SK-N-SH treated with all-trans-retinoic acid at 6 μM for 48 hours (cell line): ENCODE data around the gene GMEB2.

Experiments used
- ATAC-seq: fragments of 200-7000 bp; cut with Tn5 transposase; 3 replicates; pipeline ENCODE4 v1.9.1; 2020; ENCODE audit warnings: mild to moderate bottlenecking, moderate library complexity
- ARNTL ChIP-seq: fragments of 450-650 bp; formaldehyde crosslinking; IDR thresholded peaks from 2 replicates; pipeline ENCODE4 v1.5.0; 2020; ENCODE audit warnings: low read depth, mild to moderate bottlenecking, moderate library complexity, borderline replicate concordance
- CREB5 ChIP-seq: fragments of 250-450 bp; sonication (Bioruptor Pico); IDR thresholded peaks from 2 replicates; pipeline ENCODE4 v1.5.1; 2020; ENCODE audit warnings: low read depth, mild to moderate bottlenecking, moderate library complexity
- CSDC2 ChIP-seq: fragments of 250-450 bp; sonication (Bioruptor Pico); IDR thresholded peaks from 2 replicates; pipeline ENCODE4 v1.5.0; 2020; ENCODE audit warnings: mild to moderate bottlenecking, moderate library complexity
- CSRNP3 ChIP-seq: fragments of 250-450 bp; sonication (Bioruptor Pico); IDR thresholded peaks from 2 replicates; pipeline ENCODE4 v1.5.1; 2021; ENCODE audit warnings: mild to moderate bottlenecking, moderate library complexity
- ESRRG ChIP-seq: fragments of 250-450 bp; sonication (Bioruptor Pico); IDR thresholded peaks from 2 replicates; pipeline ENCODE4 v1.6.1; 2021; ENCODE audit warnings: mild to moderate bottlenecking
- ISL1 ChIP-seq: fragments of 250-450 bp; sonication (Bioruptor Pico); IDR thresholded peaks from 2 replicates; pipeline ENCODE4 v2.1.2; 2022; ENCODE audit warnings: mild to moderate bottlenecking, moderate library complexity
- PATZ1 ChIP-seq: fragments of 250-450 bp; sonication (Bioruptor Pico); IDR thresholded peaks from 2 replicates; pipeline ENCODE4 v1.8.0; 2020; ENCODE audit warnings: mild to moderate bottlenecking, moderate library complexity, borderline replicate concordance
- POU6F1 ChIP-seq: fragments of 250-450 bp; sonication (Bioruptor Pico); IDR thresholded peaks from 2 replicates; pipeline ENCODE4 v1.8.0; 2021; ENCODE audit warnings: low read depth, mild to moderate bottlenecking, moderate library complexity, borderline replicate concordance
- RARB ChIP-seq: fragments of 250-450 bp; sonication (Bioruptor Pico); IDR thresholded peaks from 2 replicates; pipeline ENCODE4 v1.8.0; 2021; ENCODE audit warnings: mild to moderate bottlenecking, moderate library complexity
- SNAI2 ChIP-seq: fragments of 250-450 bp; sonication (Bioruptor Pico); IDR thresholded peaks from 2 replicates; pipeline ENCODE4 v1.5.0; 2020; ENCODE audit warnings: mild to moderate bottlenecking, moderate library complexity
- TCF4 ChIP-seq: fragments of 250-450 bp; sonication (Bioruptor Pico); IDR thresholded peaks from 2 replicates; pipeline ENCODE4 v1.8.0; 2021; ENCODE audit warnings: mild to moderate bottlenecking, moderate library complexity, borderline replicate concordance
- TSHZ2 ChIP-seq: fragments of 250-450 bp; sonication (Bioruptor Pico); IDR thresholded peaks from 2 replicates; pipeline ENCODE4 v1.5.0; 2020; ENCODE audit warnings: mild to moderate bottlenecking, moderate library complexity
- ZC3H10 ChIP-seq: fragments of 250-450 bp; sonication (Bioruptor Pico); IDR thresholded peaks from 2 replicates; pipeline ENCODE4 v1.5.1; 2021; ENCODE audit warnings: mild to moderate bottlenecking, moderate library complexity
- ZFP30 ChIP-seq: fragments of 450-650 bp; formaldehyde crosslinking; IDR thresholded peaks from 2 replicates; pipeline ENCODE4 v1.5.0; 2022; ENCODE audit warnings: mild to moderate bottlenecking, moderate library complexity
- ZNF565 ChIP-seq: fragments of 450-650 bp; formaldehyde crosslinking; conservative IDR thresholded peaks from 2 replicates; pipeline ENCODE4 v1.5.0; 2020; ENCODE audit warnings: low read depth, mild to moderate bottlenecking, moderate library complexity
- ZNF70 ChIP-seq: fragments of 450-650 bp; formaldehyde crosslinking; IDR thresholded peaks from 2 replicates; pipeline ENCODE4 v1.5.0; 2020; ENCODE audit warnings: mild to moderate bottlenecking, moderate library complexity

The GMEB2 gene

GRCh38 chr20:63598479-63599395, 28.2 kb downstream of the GMEB2 start:
- ATAC-seq, result no peak
- TF ChIP-seq PATZ1 (CRISPR knock-in tag) (no peak), ZNF565 (CRISPR knock-in tag) (no peak), TCF4 (CRISPR knock-in tag) (no peak), ISL1 (CRISPR knock-in tag) (no peak), POU6F1 (CRISPR knock-in tag) (no peak), CSRNP3 (no peak), CSDC2 (CRISPR knock-in tag) (no peak)

- no peak for ATAC-seq
- TF ChIP-seq ARNTL (CRISPR knock-in tag), result no peak
- no peak for TF ChIP-seq PATZ1 (CRISPR knock-in tag)
- no peak for TF ChIP-seq ISL1 (CRISPR knock-in tag)
- TF ChIP-seq ZNF565 (CRISPR knock-in tag), result no peak
Measured at GRCh38 chr20:63597651-63598478, 29.0 kb downstream of the GMEB2 start.

- no peak for TF ChIP-seq SNAI2 (CRISPR knock-in tag)
- TF ChIP-seq ZFP30 (CRISPR knock-in tag), result no peak
- ATAC-seq, result no peak
Measured at GRCh38 chr20:63596423-63596822, 30.5 kb downstream of the GMEB2 start.

- ATAC-seq, result no peak
- TF ChIP-seq ZC3H10 (CRISPR knock-in tag), result no peak
- no peak for TF ChIP-seq ESRRG (CRISPR knock-in tag)
- TF ChIP-seq TCF4 (CRISPR knock-in tag), result no peak
- no peak for TF ChIP-seq ZFP30 (CRISPR knock-in tag)
- TF ChIP-seq TSHZ2 (CRISPR knock-in tag), result no peak
- no peak for TF ChIP-seq CSDC2 (CRISPR knock-in tag)
- TF ChIP-seq RARB (CRISPR knock-in tag), result no peak
- no peak for TF ChIP-seq CSRNP3
- no peak for TF ChIP-seq POU6F1 (CRISPR knock-in tag)
- TF ChIP-seq ZNF70, result no peak
- TF ChIP-seq CREB5, result no peak
- TF ChIP-seq ISL1 (CRISPR knock-in tag), result no peak
Measured at GRCh38 chr20:63595416-63596127, 31.3 kb downstream of the GMEB2 start.
